NCI-H1694 (cell line): Measurements from ENCODE around the gene GNA12.

ENCODE experiments used
- DNase-seq: peaks from one replicate; lab custom pipeline; 2025; lab: John Stamatoyannopoulos, UW

The GNA12 gene

DNA sequence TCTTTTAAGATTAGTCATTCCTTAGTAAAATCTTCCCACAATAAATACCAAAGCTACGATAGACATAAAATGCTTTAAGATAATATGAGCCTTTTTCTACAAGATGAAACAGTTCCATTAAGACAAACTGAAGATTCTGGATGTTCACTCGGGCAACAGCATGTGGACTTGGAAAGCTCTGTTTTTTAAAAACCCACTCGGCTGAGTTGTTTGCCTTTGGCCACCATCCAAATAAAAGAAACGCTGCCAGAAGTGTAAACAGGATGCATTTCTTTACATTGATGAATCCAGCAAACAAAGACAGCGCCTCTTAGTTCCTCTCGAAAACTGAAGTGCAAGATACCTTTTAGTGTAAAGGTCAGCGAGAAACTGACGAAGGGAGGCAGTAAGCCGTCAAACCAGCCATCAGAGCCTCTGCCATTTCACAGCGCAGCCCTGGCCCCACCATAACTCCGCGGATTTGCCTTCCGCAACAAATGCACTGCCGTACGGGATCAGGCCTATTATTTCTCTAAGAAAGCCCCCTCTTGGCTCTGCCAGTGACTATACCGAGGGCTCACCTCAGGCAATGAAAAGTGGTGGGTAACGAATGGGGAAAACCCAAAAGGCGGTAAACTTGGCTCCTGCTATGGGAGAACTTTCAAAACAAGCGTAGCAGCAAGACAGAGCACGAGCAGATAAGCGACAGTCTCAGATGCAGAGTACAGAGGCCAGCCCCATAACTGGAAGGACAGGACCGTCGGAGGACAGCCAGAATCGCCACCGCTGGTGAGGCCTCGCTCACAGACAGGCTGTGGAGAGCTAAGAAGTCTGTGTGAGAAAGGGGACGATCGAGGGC is 41.4 kb downstream of the GNA12 start:
- no peak for DNase-seq

DNA sequence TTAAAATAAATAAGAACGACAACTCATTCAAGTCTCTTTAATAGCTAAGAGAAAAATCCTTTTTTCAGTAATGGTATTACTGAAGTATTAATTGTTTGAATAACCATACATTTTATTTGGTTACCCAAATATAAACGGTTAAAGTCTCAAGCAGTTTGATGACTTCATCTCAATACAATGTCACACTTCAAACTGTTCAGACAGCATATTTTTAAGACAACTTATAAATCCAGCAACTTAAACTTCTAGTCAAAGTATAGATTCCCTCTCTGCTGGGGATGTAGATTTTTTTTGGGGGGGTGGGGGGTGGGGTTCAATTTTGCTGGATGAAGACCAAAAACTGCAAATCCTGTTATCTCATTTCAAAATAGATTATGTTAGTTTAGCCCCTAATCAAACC is 42.0 kb downstream of the GNA12 start:
- DNase-seq, result no peak

DNA sequence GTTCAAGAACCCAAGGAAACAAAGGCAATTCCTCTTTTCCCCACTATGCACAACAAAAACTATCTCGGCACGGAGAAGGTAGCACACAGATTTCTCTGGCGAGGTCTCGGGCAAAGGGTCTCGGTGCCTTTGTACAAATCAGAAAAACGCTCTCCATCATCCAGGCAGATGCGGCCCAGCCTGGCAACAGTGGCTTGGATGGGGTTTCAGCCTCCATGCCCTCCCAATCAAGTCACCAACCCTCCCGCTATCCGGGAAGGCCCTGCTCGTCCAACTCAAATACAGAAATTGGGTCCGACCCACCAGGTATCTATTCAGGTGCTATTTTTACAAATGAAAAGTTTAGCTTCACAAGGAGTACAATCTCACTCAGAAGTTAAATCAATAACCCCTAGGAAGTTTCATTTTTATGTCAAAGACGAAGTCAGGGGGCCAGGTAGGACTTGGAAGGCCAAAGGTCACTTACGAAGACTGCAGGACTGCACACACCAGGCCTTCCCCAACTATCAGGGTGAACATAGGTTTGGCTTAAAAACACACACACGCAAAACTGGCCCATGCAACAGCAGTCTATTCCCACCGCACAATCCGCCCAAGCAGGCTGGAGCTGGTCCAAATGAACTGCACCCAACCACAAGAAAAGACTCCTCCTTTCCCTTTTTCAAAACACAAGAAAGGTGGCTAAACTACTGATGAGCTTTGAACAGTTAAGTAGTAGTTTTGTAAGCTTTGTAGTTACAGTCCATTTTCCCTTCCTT is 43.0 kb downstream of the GNA12 start:
- DNase-seq, result no peak

DNA sequence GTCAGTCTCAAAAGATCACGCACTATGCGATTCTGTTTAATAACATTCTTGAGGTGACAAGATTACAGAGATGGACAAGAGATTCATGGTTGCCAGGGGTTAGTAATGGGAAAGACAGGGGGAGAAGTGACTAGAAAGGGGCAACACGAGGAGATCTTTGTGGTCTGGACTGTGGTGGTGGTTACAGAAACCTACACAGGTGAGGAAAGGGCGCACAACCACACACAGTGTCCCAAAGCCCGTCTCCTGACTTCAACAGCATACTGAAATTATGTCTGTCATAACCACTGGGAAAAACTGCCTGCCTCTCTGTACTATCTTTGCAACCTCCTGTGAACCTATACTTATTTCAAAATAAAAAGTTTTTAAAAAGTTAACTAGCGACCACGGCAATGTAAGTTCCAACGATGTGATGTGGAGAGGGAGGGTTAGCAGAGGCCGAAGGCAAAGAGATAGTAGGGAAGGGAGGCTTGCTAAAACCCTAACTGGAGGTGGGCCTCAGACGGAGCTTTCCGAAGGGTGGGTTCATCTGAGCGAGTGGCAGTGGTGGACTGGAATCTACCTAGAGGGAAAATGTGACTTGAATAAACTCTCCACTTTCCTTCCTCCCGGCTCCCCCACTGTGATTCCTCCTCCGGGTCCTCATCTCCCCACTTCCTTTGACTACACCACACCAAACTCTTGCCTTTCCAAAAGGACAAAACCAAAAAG is 43.7 kb downstream of the GNA12 start:
- DNase-seq, result no peak

DNA sequence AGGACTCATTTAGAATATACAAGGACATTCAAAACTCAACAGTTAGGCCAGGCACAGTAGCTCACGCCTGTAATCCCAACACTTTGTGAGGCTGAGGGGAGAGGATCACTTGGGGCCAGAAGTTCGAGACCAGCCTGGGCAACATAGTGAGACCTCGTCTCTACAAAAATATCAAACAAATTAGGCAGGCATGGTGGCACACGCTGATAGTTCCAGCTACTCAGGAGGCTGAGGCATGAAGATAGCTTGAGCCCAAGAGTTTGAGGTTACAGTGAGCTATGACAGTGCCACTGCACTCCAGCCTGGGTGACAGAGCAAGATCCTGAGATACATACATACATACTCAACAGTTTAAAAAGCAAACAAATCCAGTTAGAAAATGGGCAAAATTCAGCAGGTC is 44.9 kb downstream of the GNA12 start:
- no peak for DNase-seq

DNA sequence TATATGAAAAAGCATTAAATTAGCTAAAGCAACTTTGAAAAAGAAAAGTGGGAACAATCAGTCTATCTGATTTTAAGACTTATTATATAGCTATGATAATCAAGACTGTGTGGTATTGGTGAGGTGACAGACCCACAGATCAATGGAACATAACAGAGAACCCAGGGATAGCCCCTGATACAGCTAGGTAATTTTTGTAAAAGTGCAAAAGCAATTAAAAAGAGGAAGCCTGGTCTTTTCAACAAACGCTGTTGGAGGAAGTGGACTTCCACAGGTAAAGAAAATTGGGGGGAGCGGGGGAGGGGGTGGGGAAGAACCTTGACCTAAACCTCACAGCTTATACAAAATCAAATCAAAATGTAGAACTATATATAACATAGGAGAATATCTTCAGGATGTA is 45.4 kb downstream of the GNA12 start:
- no peak for DNase-seq

DNA sequence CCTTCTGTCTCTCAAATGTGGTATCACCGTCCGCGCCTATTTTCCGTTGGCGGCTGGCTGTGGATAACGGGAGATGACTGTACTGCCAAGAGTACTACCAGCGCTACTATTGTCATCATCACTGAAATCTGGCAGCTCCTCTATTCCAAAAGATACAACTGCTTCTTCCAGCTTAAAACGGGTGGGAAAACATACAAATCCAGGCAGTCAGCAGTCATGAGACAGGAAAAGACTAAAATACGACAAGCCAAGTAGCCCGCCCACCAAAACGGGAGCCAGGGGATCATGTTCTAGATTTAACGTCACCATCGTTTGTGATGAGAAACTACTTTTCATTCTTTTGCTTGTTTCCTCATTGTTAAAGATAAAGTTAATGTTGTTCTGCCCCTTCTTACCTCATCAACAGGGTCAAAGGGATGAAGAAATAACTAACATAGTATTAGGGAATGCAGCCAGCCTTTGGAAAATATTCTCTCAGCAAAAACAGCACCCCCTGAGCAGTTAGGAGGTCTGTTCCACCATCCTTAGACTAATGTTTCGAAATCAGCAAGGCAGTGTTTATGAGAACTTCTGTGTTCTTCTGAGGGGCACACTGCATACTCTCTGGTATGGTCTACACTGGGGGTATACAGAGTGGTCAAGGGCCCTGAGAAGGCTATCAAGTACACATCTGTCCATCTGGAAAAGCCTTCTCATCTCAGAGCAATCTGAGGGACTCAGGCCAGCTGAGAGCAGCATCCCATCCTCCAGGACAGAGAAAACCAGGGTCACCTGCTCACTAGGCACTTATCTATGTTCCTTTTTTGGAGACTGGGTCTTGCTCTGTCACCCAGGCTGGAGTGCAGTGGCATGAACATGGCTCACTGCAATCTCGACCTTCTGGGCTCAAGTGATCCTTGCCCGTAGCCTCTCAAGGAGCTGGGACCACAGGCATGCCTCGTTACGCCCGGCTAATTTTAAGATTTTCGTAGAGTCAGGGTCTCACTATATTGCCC is 47.5 kb downstream of the GNA12 start:
- no peak for DNase-seq

DNA sequence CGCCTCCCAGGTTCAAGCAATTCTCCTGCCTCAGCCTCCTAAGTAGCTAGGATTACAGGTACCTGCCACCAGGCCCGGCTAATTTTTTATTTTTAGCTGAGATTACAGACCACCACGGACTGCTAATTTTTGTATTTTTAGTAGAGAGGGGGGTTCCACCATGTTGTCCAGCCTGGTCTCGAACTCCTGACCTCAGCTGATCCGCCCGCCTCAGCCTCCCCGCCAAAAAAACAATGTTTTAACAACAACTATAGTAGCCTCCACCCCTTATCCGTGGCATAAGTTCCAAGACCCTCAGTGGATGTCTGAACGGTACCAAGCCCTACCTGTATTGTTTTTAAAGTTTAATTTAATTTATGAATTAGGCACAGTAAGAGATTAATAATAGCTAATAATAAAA is 48.2 kb downstream of the GNA12 start:
- DNase-seq, result no peak

DNA sequence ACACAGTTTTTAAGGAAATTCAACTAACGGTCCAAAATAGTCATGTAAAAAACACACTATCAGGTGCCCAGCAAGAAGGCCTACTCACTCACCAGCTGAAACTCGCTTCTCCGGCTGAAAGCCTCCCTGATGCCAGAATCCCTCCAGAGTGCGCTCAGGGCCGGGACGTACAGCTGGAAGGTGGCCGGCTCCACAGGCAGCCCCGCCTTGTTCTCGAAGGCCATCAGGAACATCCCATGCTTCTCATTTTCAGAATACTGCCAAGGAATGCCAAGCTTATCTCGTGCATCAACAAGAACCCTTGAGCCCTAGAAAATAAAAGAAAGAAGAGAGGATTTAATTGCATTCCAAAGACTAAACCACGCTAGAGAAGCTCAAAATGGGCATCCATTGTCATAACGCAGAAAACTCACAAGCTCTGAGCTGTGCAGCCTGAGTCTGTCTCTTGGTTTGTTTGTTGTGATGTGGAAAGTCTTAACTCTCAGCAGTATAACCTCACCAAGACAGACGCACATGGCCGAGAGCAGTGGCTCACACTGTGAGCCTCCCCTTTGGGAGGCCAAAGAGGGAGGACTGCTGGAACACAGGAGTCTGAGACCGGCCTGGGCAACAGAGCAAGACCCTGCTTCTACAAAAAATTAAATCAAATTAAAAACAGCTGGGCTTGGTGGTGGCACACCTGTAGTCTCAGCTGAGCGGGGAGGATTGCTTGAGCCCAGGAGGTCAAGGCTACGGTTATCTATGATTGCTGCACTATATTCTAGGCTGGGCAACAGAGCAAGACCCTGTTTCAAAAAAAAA is 49.1 kb downstream of the GNA12 start:
- no peak for DNase-seq

DNA sequence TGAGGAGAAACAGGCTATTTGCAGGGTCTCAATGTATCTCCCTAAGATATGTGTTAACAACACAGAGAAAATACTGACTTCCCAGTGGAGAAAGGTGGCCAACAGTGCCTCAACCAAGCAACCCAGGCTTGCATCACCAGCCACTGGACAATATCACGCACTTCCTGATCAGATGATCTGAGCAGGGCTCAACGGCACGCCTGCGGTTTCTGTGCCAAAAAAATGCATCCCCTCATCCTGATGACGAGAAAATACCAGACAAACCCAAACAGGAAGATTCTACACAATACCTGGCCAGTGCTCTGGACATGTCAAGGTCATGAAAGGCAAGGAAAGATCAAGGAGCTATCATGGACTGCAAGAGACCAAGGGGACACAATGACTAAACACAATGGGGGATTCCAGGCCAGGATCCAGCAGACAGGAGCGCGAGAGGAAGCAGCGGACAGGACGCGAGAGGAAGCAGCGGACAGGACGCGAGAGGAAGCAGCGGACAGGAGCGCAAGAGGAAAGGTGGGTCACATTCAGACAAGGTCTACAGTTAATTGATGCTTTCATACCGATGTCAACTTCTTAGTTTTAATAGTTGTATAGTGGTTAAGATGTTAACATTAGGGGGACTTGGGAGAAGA is 51.1 kb downstream of the GNA12 start:
- DNase-seq, result no peak

DNA sequence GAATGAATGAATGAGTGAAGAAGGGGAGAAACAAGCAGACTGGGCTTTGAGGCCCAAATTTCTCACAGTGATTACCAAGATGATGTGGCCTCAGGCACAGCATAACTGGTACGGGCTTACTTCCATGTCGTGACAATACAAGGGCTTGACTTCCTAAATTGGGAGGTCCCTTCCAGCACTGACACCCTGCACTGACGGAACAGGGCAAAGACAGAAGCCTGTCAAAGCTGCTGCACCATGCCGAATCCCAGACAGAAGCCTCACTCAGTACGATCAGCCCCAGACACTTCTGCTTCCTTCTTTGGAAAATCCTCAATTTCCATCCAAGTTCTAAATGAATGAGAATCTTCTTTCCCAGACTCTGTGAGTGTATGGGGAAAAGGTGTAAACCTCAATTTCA is 51.9 kb downstream of the GNA12 start:
- DNase-seq, result no peak

DNA sequence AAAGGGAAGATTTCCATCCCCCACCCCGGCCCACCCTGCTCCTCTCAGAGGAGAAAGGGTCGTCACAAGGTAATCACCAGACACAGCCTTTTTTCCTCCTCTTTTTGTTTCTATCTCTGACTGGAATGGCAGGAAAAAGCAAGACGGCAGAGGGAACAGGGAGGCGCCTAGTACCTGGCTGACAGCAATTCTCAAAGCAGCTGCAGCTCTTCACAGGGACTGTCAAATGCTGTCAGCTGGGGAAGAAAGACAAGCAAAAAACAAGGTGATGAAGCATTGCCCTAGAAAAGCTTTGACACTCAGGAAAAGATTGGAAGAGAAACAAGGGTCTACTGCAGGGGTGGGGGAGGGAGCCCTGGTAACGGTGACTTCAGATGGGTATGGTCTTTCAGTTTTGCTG is 52.7 kb downstream of the GNA12 start:
- DNase-seq, result no peak

DNA sequence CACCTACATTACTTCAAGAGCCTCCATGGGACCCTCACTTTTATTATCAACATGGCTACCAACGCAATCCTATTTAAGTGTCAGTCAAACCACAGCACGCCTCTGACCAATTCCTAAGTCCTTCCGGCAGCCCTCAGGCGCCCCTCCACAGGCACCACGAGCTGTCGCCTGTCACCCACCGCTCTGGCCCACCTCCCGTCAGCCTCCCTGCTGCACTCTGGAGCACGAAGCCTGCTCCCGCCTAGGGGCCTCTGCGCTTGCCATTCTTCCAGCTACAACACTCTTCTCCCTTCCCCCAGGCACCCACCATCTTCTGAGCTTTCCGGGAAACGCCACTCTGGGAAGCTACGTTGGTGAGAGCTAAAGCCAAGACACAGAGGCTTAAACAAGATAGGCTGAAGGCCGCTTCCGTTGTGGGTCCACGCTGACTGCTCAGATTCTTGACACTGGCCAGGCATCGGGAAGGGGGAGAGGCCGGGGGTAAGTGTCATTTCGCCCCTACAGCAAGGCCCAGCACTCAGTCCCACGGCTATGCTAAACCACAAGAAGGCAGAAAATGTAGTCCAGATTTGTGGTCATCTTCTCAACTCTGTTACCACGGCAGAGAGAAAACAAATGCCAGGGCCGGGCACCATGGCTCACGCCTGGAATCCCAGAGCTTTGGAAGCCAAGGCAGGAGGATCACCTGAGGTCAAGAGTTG is 56.7 kb downstream of the GNA12 start:
- DNase-seq, result no peak

DNA sequence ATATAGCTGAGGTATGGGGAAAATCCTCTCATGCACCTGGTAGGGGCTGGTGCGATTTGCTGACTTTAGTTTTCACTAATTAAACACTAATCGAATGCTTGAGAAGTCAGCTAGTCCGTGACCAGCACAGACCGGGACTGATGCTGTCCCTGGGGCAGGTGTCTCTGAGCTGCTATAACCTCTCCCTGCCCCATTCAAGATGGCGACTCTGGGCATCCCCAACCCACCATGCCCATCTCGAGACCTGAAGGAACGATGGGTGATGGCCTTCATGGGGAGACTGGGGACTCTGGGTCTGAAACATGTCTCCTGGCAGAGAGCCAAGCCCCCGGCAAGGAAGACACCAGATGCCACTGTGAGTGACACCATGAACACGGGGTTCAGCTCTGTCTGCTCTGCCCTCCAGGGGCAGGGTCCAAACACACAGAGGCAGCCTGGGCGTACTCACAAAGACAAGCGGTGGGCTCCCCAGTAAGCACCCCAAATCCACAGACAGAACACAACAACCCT is 57.4 kb downstream of the GNA12 start:
- no peak for DNase-seq

DNA sequence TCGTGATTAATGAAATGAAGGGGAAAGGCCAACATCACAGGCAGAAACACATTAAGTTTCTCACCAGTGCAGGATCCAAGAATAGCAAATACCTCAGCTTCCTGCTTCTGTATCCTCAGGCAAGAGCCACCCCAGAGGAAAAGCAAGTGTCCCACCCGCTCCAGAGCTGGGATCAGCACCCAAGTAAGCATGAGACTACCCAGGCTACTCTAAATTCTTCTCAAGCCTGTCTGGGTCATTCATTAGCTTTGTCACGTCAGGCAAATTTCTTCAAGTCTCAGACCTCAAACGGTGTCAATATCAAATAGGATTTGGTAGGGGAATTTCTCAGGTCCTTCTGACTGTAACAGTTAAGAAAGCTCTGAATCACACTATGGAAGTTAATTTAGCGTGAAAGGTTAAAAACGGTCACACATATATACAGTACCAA is 59.0 kb downstream of the GNA12 start:
- DNase-seq, result no peak

DNA sequence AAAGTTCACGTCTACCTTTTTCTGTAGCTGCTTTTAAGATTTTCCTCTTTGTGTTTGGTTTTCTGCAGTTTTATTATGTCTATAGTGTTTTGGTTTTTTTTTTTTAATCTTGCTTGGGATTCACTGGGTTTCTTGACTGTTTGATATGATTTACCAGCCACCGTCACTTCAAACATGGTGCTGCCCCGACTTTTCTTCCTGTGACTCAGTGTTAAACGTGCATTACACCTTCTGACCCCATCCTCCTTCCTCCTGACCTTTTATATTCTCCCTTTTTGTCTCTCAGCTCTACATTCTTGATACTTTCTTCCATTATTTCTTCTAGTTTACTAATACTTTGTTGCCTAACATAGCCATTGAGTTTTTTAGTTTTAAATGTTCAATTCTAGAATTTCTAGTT is 61.5 kb downstream of the GNA12 start:
- no peak for DNase-seq

DNA sequence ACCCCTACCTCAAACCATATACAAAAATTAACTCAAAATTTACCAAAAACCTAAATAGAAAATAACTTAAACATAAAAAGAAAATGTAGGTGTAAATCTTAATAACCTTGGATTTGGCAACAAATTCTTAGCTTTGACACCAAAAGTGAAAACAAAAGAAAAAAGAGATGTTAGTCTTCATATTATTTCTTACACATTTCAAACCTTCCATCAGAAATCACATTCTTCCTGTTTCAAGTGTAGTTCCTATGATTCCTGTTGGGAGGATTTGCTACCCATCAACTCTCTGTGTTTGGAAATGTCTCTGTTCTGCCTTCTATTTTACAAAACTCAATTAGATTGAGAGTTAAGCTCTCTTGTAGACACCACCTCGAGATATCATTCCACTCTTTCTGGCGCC is 62.0 kb downstream of the GNA12 start:
- no peak for DNase-seq

DNA sequence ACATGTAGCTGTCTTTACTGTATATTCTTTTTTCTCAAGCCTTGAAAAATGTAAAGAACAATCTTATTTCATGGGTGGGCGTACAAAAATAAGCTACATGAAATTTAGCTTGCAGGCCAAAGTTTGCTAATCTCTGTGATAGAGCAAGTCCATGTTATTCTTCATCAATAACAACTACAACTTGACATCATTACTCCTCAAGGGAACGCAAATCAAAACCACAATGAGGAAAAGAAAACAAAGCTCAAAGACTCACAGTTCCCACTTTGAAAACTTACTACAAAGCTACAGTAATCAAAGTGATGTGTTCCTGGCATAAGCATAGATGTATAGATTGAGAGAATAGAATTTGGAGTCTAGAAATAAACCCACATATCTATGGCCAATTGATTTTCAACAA is 62.5 kb downstream of the GNA12 start:
- DNase-seq, result no peak

DNA sequence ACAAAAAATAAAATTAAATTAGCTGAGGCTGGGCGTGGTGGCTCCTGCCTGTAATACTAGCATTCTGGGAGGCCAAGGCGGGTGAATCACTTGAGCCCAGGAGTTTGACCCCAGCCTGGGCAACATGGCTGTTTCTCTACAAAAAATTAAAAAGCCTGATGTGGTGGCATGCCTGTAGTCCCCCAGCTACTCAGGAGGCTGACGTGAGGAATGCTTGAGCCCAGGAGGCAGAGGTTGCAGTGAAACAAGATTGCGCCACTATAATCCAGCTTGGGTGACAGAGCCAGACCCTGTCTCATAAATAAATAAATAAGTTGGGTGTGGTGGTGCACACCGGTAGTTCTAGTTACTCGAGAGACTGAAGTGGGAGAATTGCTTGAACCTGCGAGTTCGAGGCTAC is 65.1 kb downstream of the GNA12 start:
- DNase-seq, result no peak
